Measurements from ENCODE around the gene NSUN5.
"Not testable (repeated sequence)": the region's sequence is repeated elsewhere in the genome, so short reads cannot be mapped to it uniquely, and the experiment has no call there.

Gene NSUN5

GRCh38 chr7:73325424-73325823 is 16.8 kb upstream of the NSUN5 start:
- not testable (repeated sequence) for DNase-seq (ENCODE audit: low read depth)

GRCh38 chr7:73324081-73324845 is 15.6 kb upstream of the NSUN5 start:
- peak; percentile 10 for DNase-seq (ENCODE audit: low read depth)

DNA sequence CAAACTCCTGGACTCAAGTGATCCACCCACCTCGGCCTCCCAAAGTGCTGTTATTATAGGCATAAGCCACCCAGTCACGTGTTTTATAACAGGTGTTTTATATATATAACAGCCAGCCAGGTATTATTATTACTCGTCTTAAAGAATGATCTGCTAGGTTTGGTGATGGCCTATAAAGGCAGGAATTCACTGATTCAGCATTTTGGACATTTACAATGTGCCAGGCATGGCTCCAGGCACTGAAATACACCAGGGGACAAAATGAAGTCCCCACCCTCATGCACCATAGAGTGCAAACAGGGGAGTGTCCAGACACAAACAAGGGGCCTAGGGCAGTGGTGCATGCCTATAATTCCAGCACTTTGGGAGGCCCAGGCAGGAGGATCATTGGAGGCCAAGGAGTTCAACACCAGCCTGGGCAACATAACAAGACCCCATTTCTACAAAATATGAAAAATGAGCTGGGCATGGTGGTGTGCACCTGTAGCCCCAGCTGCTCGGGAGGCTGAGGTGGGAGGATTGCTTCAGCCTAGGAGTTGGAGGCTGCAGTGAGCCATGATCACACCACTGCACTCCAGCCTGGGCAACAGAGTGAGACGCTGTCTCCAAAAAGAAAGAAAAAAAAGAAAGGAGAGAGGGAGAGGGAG is 14.9 kb upstream of the NSUN5 start:
- not testable (repeated sequence) for DNase-seq (ENCODE audit: low read depth)

GRCh38 chr7:73320009-73320408 is 11.4 kb upstream of the NSUN5 start:
- not testable (repeated sequence) for DNase-seq (ENCODE audit: low read depth)

- DNase-seq (ENCODE audit: low read depth), result not testable (repeated sequence)
Observed at GRCh38 chr7:73319541-73319940, 10.9 kb upstream of the NSUN5 start.

- not testable (repeated sequence) for DNase-seq (ENCODE audit: low read depth)
Observed at GRCh38 chr7:73318656-73319204, 10.1 kb upstream of the NSUN5 start.

DNA sequence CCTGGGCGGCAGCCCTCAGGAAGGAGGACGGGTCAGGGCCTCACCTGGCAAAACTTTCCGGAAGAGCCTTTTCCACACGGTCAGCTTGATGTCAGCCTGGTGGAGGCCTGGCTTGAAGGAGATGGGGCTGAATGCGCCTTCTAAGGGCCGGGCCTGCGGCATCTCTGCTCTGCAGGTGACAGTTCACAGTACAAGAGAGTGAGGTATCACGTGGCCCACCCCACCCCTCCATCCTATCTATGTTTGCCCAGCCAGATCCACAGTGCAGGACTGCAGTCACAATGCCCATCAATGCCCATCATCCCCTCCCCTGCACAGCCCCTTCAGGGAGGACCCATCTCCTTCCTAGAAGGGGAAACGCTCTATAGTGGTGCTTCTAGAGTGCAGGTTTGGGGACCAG is 7.9 kb upstream of the NSUN5 start:
- DNase-seq (ENCODE audit: low read depth), result no peak

GRCh38 chr7:73314271-73314670 is 5.6 kb upstream of the NSUN5 start:
- DNase-seq (ENCODE audit: low read depth), result no peak

GRCh38 chr7:73313521-73313906 is 4.9 kb upstream of the NSUN5 start:
- no peak for DNase-seq (ENCODE audit: low read depth)

DNA sequence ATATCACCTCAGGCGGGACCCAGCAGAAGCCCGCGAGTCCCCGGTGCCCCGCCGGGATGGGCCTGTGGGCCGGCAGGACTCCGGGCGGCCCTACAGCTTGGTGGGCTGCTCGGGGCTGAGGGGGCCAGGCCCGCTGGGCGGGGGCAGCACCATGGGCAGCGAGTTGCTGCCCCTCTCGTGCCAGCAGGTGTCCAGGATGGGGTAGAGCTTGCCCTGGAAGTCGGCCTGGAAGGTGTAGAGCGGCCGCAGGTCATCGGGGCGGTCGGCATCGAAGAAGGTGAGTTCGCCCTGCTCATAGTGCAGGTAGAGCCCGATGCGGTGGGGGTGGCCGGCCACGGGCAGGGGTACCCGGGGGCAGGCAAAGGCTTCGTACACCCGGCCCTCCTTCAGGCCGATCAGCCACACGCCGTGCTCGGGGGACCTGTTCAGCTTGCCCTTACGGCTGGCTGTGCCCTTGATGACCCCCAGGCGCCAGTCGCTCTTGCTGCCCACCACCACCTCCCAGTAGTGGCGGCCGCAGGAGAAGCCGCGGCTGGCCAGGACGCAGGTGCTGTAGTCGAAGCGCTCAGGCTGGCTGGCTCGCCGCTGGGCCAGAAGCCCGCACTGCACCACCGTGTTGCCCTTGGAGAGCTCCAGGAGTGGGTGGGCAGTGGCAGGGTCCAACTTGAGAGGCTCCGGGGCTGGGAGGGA is 4.3 kb upstream of the NSUN5 start:
- DNase-seq (ENCODE audit: low read depth), result no peak

GRCh38 chr7:73311421-73311820 is 2.8 kb upstream of the NSUN5 start:
- DNase-seq (ENCODE audit: low read depth), result not testable (repeated sequence)

DNA sequence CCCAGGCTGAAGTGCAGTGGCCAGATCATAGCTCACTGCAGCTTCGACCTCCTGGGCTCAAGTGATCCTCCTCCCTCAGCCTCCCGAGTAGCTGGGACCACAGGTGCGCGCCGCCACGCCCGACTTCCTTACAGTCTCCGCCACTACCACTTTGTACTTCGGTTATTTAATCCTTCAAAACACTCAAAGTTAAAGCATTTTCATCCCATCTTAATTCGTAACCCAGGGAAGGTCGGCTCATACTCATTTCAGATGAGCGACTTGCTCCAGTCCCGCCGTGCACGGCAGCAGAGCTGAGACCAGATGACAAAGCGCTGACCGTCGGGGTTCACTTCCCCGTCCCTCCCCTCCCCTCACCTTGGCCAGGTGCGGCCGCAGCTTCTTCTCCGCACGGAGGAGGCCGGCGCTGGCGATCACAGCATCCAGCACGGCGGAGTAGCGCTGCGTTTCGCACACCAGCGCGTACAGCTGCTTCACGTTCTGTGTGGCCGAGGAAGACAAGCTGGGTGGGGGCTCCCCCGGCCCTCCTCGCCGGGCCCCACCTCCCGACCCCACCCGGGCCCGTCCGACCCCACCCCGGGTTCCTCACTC is 457 bp downstream of the NSUN5 start:
- no peak for DNase-seq (ENCODE audit: low read depth)

GRCh38 chr7:73307436-73307835 is 1.2 kb downstream of the NSUN5 start:
- DNase-seq (ENCODE audit: low read depth), result no peak

GRCh38 chr7:73304612-73305387 is 3.8 kb downstream of the NSUN5 start:
- not testable (repeated sequence) for DNase-seq (ENCODE audit: low read depth)

DNA sequence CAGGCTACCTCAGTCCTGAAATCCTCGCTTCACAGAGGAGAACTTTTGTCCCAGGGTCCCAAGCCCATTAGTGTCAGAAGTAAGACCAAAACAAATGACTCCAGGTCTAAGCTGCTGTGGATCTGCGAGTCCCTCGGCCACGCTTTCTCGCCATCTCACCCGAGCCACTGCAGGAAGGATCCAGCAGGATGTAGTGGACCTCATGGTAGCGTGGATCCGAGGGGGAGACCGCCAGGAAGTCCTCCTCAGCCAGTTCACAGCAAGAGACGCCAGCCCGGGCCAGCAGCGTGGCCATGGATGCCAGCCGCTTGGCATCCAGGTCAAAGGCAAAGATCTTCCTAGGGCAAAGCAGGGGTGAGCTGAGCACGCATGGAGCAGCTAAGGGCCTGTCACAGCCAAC is 4.6 kb downstream of the NSUN5 start:
- no peak for DNase-seq (ENCODE audit: low read depth)

- DNase-seq (ENCODE audit: low read depth), result no peak
Observed at GRCh38 chr7:73303546-73303945, 5.1 kb downstream of the NSUN5 start.

- not testable (repeated sequence) for DNase-seq (ENCODE audit: low read depth)
Observed at GRCh38 chr7:73302846-73303245, 5.8 kb downstream of the NSUN5 start.

GRCh38 chr7:73301108-73301507 is 7.5 kb downstream of the NSUN5 start:
- not testable (repeated sequence) for DNase-seq (ENCODE audit: low read depth)

- DNase-seq (ENCODE audit: low read depth), result not testable (repeated sequence)
Observed at GRCh38 chr7:73299812-73300211, 8.8 kb downstream of the NSUN5 start.

- not testable (repeated sequence) for DNase-seq (ENCODE audit: low read depth)
Observed at GRCh38 chr7:73297706-73298105, 10.9 kb downstream of the NSUN5 start.

- DNase-seq (ENCODE audit: low read depth), result not testable (repeated sequence)
Observed at GRCh38 chr7:73297235-73297634, 11.4 kb downstream of the NSUN5 start.

All from stimulated activated CD8-positive, alpha-beta memory T cell treated with anti-CD3 and anti-CD28 coated beads, Interleukin-15, amount 100 ng/mL, for 1 hour (primary cell).